Activated CD4-positive, alpha-beta T cell treated with anti-CD3 and anti-CD28 coated beads, Interleukin-2, Interleukin-6, amounts not matched to agents 100 ng/mL and 50 ng/mL, durations not matched to agents 16 hours and 8 hours (primary cell): Measurements from ENCODE around the gene CLDN15.

Source experiments
- DNase-seq: peaks from one replicate; pipeline ENCODE4 v3.0.0-alpha.2; 2020

Gene CLDN15

GRCh38 chr7:101243646-101244374, 6.2 kb upstream of the CLDN15 start:
- no peak for DNase-seq

GRCh38 chr7:101241443-101242349, 4.1 kb upstream of the CLDN15 start:
- no peak for DNase-seq

- no peak for DNase-seq
Measured at GRCh38 chr7:101241015-101241363, 3.4 kb upstream of the CLDN15 start.

GRCh38 chr7:101240226-101241014, 2.8 kb upstream of the CLDN15 start:
- no peak for DNase-seq

- DNase-seq, result no peak
Measured at GRCh38 chr7:101239951-101240220, 2.3 kb upstream of the CLDN15 start.

- no peak for DNase-seq
Measured at GRCh38 chr7:101239191-101239950, 1.8 kb upstream of the CLDN15 start.

GRCh38 chr7:101238226-101239182, 902 bp upstream of the CLDN15 start:
- DNase-seq, result no peak

GRCh38 chr7:101236292-101236835, 1.2 kb downstream of the CLDN15 start:
- DNase-seq, result no peak

GRCh38 chr7:101235522-101235921, 2.1 kb downstream of the CLDN15 start:
- DNase-seq, result no peak

GRCh38 chr7:101235050-101235449, 2.6 kb downstream of the CLDN15 start:
- no peak for DNase-seq

- DNase-seq, result no peak
Measured at GRCh38 chr7:101234636-101235035, 3.0 kb downstream of the CLDN15 start.

GRCh38 chr7:101233907-101234547, 3.6 kb downstream of the CLDN15 start:
- DNase-seq, result no peak

- DNase-seq, result no peak
Measured at GRCh38 chr7:101232141-101232850, 5.3 kb downstream of the CLDN15 start.

- DNase-seq, result no peak
Measured at GRCh38 chr7:101231644-101232043, 6.0 kb downstream of the CLDN15 start.

- no peak for DNase-seq
Measured at GRCh38 chr7:101226721-101227120, 10.9 kb downstream of the CLDN15 start.

- DNase-seq, result no peak
Measured at GRCh38 chr7:101225650-101226049, 12.0 kb downstream of the CLDN15 start.

- no peak for DNase-seq
Measured at GRCh38 chr7:101223528-101223927, 14.1 kb downstream of the CLDN15 start.

- no peak for DNase-seq
Measured at GRCh38 chr7:101222275-101222830, 15.2 kb downstream of the CLDN15 start.

GRCh38 chr7:101220295-101220694, 17.3 kb downstream of the CLDN15 start:
- no peak for DNase-seq
